Endothelial cell of hepatic sinusoid (primary cell): ENCODE data around the gene NEK10.

Experiments
- in situ Hi-C: cut with HindIII; loops from 2 replicates; pipeline ENCODE4 v1.10.0; 2017; ENCODE audit warnings: low sequenced_read_pairs

The NEK10 gene

DNA sequence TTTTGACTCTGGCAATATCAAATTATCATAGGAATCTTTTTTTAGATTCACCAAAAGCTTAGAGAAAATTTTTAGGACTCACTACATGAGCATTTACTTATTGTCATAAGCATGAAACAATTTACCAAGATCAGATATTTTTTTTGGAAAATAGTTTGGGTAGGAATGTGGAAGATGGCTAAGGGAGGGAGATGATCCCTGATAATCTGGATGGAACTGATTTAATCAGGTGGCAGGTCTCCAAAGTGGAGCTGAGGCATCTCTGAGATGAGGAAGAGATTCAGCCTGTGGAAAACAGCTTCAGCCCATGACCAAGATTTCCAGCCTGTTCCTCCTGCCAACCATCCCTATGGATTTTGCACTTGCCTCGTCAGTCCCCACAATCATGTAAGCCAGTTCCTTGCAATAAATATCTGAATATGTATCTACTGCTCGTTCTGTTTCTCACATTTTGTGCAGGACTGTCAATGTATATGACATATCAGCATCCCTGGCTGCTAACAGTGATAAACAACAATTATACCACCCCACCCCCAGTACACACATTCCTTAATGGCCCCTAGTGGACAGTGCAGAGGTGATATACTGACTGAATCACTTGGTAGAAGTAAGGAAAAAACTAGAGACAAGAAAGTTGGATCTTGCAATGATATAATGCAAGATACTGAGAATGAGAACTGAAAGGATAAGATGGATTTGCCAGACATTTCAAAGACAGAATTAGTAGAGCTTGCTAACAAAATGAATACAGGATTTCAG lies 183.8 kb downstream of the NEK10 start:
- in situ Hi-C loops: loop anchor here (5.0 kb wide), 2 partner anchors 42 to 48 kb away; no protein-coding TSS in a partner anchor

DNA sequence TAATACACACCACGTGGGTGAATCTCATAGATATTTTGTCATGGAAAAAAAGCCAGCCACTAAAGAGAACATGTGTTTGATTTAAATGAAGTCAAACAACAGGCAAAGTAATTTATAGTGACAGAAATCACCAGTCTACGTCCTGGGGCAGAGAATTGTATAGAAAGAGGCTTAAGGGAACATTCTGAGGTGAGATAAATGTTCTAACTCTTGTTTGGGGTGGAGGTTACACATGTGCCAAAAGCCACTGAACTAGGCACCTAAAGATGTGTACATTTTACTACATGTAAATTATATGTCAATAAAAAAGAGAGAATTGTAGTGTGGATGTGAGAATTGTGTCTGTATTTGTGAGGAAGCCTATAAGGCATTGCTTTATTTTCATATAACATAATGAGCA lies 184.9 kb downstream of the NEK10 start:
- in situ Hi-C loops: no loop called here

DNA sequence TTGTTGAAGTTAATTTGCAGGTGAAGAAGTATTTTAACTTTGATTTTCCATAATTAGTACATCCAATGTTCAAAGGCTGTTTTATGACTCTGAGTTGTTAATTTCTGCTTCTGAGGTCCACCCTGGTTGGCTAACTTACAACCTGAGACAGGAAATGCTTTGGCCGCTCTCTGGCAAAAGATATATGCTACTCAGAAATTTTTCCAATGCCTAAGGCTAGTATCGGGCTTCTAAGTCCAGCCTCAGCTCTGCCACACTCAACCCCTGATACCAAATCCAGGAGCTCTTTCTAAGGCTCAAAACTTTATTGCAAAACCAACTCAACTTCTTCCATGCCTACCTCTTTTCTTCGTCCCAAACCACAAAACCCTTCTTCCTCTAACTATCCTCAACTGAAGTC lies 192.9 kb downstream of the NEK10 start:
- in situ Hi-C loops: no loop called here

DNA sequence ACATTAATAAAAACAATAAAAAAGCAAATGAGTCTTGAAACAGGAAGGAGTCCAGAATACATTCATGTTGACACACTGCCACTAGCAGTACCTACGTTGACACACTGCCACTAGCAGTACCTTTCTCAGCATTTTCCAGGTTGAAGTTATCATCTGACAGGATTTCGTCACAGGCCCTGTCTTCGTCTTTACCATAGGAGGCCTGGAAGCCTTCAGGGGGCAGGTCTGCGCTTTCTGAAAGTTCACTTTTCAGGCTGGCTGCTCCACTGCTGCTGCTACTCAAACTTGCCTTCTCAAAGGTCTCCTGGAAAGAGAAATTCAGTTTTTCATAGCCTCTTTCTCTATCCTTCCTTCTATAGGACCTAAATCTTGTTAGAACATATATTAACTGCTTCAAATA lies 194.7 kb downstream of the NEK10 start:
- in situ Hi-C loops: no loop called here

DNA sequence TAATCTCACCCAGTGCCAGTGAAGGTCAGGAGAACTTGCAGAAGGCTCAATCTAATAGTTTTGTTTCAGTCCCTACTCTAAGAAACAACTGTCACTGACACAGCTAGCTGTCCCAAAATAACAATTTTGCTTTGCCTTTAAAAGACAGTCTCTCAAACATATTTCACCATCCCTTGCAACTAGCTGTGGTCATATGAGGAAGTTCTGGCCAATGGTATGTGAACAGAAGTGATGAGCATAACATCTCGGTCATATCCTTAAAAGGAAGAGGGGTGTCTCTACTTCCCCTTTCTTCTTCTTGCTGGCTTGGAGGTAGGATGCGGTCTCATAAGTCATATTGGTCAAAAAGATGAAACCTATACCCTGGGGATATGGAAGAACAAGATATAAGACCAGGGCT lies 198.1 kb downstream of the NEK10 start:
- in situ Hi-C loops: no loop called here

DNA sequence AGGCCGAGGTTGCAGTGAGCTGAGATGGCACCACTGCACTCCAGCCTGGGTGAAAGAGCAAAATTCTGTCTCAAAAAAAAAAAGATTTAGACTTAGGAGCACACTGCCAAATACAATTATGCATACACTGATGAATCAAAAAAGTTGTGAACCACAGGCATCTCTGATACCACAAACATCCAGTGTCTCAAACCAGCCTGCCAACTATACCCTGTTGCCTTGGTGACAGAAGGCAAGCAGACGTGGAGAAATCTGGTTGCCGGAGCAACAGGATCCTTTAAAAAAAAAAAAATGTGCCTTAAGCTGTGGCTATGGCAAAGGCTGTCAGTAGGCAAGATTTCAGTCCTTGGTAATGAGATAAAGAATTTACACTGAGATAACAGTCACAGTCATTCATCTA lies 202.3 kb downstream of the NEK10 start:
- in situ Hi-C loops: no loop called here

DNA sequence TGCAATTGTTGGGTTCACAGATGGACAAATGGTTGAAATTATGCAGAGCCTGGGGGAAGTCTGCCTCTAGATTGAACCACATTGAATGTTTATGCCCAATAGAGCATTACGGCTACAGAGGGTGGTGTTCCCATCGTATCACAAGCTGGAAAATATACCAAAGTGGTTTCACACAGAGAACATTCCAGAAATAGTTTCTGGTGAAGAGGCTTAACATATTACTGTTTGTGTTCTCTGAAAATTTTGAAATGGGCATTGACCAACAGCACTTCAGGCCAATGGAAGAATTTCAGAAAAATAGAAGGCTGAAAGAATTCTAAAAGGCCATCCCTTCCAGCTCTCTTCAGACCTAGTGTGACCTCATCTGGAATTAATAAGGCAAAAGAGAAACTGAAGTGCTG lies 203.9 kb downstream of the NEK10 start:
- in situ Hi-C loops: no loop called here

DNA sequence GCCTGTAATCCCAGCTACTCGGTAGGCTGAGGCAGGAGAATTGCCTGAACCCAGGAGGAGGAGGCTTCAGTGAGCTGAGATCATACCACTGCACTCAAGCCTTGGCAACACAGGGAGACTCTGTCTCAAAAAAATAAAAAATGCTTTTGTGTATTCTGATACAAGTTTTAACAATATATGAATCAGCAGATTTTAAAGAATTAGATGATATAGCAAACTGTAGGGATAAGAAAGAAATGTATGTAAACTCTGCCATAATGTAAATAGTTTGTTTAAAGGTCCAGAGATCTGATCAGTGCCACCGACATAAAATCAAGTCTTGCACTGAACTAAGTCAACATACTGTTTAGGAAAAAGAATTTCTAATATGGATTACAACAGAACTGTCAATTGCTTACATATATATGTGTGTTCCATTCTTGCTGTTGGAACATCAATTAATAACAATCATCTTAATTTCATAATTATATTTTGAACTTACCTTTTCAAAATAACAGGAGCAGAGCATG lies 208.3 kb downstream of the NEK10 start:
- in situ Hi-C loops: no loop called here

DNA sequence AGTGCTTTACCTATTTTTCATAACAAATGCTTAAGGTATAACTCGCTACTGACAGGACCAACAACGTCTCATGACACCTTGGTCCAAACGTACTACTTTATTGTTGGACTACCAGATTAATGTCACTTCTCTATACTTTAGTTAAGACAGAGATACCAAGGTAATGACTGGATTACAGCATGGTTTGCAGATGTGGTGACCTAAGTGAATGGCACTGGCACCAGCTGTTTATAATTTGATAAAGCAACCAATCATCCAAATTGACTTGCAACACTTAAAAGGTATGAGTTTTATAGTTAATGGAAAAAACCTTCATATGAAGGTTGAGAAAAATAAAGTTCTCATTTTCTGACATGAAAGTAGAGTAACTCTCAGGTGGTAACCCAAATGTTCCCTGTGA lies 209.0 kb downstream of the NEK10 start:
- in situ Hi-C loops: no loop called here

DNA sequence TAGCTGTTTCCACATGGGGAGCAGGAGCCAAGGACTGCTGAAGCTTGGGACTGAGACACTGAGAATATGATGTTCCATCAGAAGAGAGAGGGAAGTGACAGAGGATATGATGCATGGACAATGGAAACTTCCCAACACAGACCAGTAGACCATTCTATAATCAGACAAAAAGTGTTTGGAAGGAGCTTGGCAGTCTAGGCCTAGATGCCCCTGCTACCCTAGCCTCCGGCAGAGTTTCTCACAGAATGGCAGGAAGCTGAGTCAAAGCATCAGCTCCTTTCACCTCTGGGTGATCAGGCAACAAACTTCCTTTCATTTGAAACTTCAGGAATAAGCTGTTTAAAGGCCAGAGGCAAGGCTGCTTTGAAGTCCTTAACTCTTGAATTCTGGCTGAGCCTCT lies 222.0 kb downstream of the NEK10 start:
- in situ Hi-C loops: no loop called here

DNA sequence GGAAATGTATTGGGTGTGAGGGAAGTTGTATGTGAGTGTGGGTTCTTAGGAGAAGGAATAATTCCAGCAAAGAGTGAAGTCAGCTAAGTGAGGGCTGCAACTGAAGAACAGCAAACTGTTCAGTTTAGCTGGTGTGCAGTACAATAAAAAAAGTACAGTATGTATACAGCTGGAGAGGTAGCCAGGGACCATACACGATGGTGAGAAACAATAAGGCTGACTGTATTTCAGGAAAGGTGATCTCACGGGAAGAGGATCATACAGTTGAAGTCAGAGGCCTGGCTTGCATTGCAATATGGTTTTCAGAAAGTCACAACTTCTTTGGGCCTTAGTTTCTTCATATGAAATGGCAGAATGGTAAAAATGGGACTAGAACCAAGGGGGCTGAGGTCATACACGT lies 222.4 kb downstream of the NEK10 start:
- in situ Hi-C loops: no loop called here

DNA sequence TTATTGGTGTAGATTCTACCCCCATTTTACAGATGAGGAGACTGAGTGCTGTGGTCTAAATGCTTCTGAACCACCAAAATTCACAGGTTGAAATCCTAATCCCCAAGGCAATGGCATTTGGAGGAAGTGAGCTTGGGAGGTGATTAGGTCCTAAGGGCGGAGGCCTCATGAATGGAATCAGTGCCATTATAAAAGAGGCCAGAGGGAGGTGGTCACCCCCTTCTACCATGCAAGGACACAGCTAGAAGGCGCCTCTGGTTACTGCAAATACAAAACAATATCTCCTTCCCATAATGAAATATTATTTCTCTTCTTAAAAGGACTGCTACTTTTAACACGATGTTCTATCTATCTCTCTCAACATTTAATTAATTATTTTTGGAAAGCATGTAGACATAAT lies 223.5 kb downstream of the NEK10 start:
- in situ Hi-C loops: no loop called here

DNA sequence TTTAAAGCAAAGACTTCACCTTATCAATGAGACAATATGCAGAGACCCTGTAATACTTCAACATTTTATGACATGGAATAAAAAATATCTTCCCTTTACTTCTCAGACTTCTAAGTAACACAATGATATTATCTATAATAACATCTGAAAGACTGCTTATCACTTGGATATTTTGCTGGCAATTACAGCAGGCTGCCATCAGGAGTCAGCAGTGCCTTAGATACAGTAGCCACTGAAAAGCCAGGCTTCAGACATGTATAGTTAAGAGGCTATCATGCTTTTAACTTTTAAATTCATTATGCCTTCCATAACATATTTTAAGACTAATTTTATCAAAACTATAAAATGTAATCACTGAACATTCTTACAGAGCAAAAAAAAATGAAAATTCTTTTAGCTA lies 227.5 kb downstream of the NEK10 start:
- in situ Hi-C loops: no loop called here

DNA sequence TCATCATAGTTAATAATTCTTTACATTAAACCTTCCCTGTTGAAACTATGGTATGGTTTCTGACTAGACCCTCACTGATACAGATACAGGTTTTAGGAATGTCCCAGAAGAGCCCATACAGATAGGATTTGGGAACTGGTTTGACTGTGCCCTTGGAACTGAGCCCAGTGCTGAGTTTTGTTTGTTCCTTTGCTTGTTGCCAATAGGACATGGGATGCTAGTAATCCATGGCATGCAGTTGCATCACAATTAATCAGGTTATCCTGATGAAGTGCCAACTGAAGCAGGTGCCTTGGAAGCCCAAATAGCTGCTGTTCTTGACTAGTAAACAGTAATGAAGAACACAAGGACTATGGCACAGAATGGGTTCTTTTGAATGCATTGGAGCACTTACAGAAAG lies 230.6 kb downstream of the NEK10 start:
- in situ Hi-C loops: loop anchor here (5.0 kb wide), 1 partner anchor 49 kb away; no protein-coding TSS in a partner anchor

DNA sequence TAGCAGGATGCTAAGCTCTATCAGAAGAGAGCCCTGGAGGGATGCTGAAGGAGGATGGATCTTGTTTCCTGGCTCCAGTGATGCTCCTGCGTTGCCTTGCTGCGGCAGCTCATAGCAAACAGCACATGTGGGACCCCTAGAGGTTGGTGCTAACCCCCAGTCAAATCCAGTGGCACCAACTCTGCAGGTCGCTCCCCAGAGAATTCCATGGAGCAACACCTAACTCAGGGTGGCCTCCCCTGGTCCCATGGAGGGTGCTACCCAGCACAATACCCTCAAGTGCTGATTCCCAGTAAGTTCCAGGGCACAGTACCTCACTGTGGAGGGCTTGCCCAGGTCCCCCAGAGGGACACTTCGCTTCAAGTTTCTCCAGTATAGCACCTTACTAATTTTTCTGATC lies 231.2 kb downstream of the NEK10 start:
- in situ Hi-C loops: loop anchor here (5.0 kb wide), 1 partner anchor 49 kb away; no protein-coding TSS in a partner anchor

DNA sequence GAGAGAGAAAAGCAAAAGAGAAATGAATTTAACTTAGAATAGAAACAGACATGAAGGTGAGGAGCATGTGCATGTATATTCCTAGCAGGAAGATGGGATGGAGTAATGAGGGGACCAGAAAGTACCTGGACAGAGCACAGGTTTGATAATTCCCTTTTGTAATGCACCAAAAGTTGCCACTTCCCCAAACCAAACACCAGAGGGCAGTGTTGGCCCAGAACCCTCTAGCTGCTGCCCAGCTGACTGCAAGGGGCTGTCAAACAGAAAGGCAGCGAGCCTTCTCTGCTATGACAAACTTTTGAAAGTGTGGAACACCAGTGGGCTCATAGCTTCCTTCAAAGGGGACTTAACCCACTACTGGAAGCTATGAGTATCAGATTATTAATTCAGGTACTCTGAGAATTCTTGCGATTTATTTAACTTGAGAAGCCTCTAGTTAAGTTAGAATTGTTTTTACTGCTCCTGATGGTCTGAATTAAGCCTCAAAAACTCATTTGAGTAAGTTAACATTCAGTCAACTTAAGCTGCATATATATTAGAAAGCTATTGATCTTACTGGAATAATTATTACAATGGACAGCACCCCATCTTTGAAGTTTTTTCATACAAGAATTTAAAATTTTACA lies 234.9 kb downstream of the NEK10 start:
- in situ Hi-C loops: no loop called here

DNA sequence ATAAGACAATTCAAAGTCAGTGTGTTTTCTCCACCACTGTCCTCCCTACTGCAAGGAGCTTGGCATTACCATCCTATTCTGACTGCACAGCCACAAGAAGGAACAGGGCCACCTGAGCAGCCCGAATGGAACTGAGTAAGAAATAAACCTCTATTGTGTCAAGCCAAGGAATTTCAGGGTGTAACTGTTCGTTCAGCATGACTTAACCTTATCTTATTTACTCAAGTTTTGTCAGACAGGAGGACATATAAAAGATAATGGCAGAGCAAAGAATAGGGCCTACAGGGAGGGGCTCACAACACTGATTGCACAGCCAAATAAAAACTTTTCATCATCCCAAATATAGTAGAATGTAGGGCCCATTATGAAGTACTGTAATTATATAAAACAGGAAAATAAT lies 236.1 kb downstream of the NEK10 start:
- in situ Hi-C loops: no loop called here

DNA sequence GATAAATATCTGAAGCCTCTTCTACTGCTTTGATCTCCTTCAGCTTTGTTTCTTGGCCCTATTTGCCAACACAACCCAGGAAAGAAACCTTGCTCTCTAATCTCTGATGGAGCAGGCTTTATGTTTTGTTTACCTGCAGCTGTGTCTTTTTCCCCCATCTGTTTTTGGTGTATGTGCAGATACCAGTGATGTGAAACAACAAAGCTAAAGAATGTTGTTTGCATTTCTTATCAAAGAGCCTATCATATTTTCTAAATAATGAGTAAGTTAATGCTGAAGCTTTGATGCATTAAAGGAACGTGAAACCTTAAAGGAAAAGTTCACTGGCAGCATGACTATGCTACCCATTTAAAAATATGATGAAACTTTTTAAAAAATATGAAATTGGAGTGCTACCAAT lies 238.4 kb downstream of the NEK10 start:
- in situ Hi-C loops: no loop called here

DNA sequence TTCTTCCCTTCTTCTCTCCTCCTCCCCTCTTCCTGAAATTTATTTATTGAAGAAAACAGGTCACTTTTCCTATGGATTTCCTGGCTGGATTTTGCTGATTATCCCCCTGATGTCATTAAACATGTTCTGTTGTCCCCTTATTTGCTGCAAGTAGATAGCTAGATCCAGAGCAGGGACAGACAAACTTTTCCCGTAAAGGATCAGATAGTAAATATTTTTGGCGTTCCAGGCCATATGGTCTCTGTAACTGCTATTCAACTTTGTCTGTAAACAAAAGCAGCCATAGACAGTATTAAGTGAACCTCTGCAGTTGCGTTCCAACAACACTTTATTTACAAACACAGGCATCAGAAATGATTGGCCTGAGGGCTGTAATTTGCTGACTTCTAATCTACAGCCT lies 241.3 kb downstream of the NEK10 start:
- in situ Hi-C loops: no loop called here

DNA sequence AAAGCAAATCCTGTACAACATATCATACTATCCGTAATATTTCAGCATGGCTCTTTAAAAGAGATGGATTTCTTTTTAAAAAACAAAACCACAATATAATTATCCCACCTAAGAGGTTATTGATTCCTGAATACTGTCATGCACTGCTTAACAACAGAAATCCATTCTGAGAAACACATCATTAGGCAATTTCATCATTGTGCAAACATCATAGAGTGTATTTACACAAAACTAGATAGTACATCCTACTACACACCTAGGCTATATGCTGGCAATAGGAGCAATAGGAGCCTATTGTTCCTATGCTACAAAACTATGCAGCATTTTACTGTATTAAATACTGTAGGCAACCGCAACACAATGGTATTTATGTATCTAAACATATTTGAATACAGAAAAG lies 242.0 kb downstream of the NEK10 start:
- in situ Hi-C loops: no loop called here

DNA sequence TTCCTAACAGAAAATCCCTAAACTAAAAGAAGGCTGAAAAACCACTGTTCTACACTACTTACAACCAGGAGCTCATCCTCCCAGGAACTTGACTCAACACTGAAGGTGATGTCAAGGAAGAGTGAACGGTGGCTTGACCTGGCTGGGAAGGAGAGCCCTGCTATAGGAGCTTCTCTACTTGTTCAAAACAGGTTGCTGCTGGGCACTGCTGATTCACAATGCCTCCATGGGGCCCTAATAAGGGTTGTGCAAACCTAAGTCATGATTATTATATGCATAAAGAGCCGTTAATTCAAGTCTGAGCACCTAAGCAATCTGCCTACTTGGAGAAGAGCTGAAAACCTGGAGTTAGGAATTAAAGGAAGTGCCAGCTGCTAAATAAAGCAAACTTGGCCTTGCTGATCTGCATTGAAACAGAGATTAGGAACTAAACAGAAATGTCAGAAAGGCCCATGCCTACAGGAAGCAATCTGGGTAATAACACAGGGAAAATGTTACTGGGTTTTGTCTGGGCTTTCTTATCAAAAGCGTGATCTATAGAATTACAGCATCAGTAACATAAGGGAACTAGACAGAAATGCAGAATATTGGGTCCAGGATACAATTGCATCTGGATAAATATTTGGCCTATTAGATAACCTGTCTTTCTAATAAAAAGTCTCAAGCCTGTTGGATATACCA lies 243.2 kb downstream of the NEK10 start:
- in situ Hi-C loops: no loop called here

DNA sequence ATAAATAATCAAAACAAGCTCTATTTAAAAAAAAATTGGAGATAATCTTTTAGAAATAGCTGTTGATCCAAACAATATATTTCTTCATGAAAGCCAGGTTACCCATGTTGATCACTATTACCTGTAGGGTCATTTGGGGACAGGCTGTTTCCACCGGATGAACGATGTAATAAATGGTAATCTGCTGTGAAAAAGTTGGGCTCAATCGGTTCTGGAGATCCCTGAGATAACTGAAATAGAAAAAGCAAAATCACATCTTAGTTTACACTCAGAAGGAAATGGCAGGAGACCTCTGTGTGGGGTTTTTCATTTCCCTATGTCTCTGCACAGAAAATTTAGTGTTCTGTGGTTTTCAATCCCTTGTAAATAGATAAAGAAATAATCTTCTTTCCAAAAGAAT lies 249.5 kb downstream of the NEK10 start:
- in situ Hi-C loops: no loop called here
